ENCODE data around the gene ZNF774. TPM values are rescaled to one million over a fixed set of nuclear protein-coding genes. Genes with fewer than 3 reads are reported as not detected.

The ZNF774 gene
- total RNA-seq, 4 donors from 2014 or later, result 2.1 to 17.1 (median 5.4) TPM

DNA sequence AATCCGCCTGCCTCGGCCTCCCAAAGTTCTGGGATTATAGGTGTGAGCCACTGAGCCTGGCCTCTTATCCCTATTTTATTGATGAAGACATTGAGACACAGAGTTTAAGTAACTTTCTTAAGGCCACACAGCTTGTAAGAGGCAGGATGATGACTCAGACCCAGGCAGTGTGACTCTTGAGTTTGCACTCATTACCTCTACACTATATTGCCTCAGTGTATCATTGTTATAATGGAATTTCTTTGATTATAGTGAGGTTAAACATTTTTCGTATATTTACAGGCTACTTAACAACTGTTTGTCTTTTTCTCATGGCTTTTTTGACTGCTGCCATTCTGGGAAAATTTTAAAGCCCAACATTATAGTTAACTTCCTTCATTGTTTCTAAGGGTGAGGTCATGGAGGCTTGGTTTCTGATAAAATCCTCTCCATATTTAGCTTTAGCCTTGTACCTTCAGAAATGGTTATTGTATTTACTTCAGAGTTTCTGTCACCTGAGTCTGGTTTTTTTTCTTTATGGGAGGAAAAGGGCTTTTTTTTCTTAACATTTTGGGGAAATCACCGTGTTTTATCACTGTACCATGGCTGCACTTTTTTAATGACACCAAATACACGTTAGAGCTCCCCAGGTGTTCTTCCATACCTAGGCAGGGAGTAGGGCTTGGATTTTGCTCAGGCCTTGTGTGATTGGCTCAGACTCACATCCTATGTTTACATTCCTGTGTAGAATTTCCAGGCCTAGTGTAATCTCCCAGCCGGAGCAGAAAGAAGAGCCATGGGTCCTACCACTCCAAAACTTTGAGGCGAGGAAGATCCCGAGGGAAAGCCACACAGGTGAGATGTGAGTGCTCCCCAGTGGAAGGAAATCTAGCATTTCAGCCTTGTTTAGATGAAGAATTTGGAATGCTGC, 6.3 kb downstream of the ZNF774 start:
- Histone ChIP-seq H3K9me3 (no peaks in the 10 kb centered on the region), H3K27ac (no peak overlapping the region), H3K36me3 (peaks cover 0 to 37% of the 10 kb centered on the region in 2 donors), H3K4me3 (no peak overlapping the region), H3K27me3 (no peaks in the 10 kb centered on the region), H3K4me1 (peaks cover 12 to 14% of the 10 kb centered on the region in 2 donors)
- TF ChIP-seq POLR2A (IDR thresholded peaks at IDR 0.05), result no peak
- TF ChIP-seq, protein P1, sequence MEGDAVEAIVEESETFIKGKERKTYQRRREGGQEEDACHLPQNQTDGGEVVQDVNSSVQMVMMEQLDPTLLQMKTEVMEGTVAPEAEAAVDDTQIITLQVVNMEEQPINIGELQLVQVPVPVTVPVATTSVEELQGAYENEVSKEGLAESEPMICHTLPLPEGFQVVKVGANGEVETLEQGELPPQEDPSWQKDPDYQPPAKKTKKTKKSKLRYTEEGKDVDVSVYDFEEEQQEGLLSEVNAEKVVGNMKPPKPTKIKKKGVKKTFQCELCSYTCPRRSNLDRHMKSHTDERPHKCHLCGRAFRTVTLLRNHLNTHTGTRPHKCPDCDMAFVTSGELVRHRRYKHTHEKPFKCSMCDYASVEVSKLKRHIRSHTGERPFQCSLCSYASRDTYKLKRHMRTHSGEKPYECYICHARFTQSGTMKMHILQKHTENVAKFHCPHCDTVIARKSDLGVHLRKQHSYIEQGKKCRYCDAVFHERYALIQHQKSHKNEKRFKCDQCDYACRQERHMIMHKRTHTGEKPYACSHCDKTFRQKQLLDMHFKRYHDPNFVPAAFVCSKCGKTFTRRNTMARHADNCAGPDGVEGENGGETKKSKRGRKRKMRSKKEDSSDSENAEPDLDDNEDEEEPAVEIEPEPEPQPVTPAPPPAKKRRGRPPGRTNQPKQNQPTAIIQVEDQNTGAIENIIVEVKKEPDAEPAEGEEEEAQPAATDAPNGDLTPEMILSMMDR (IDR thresholded peaks at IDR 0.05 in 4 of 5, conservative IDR thresholded peaks at IDR 0.05 in 1 of 5), result no peak
- in situ Hi-C loops (cut with MboI; ENCODE audit: low sequenced_read_pairs in 4 of 4), result no loop called here
- intact Hi-C loops (cut with DNase I; ENCODE audit: low total_unique reads), result no loop called here
- DNase-seq (no peak), ATAC-seq (no peak)

DNA sequence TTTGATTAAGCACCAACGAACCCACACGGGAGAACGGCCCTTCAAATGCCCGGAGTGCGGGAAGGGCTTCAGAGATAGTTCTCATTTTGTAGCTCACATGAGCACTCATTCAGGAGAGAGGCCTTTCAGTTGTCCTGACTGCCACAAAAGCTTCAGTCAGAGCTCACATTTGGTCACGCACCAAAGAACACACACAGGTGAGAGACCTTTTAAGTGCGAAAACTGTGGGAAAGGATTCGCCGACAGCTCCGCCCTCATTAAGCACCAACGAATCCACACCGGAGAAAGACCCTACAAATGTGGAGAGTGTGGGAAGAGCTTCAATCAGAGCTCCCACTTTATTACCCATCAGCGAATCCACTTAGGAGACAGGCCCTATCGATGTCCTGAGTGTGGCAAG, 8.7 kb downstream of the ZNF774 start:
- intact Hi-C loops (cut with DNase I; ENCODE audit: low total_unique reads) (loop anchor here (5.0 kb wide), 2 partner anchors 62 to 102 kb away; no protein-coding TSS in a partner anchor), in situ Hi-C loops (cut with MboI; ENCODE audit: low sequenced_read_pairs in 4 of 4) (loop anchor here in 3 of 4 donors (10.0 kb wide), 1 partner anchor 114 kb away; no protein-coding TSS in a partner anchor)
- H3K9me3 ChIP-seq, result no peaks in the 10 kb centered on the region
- peaks cover 12 to 24% of the 10 kb centered on the region in 2 donors for H3K4me1 ChIP-seq
- peak overlapping the region in 3 of 4 donors; percentile 3 to 87 (median 81) for H3K27ac ChIP-seq
- peaks cover 0 to 37% of the 10 kb centered on the region in 2 donors for H3K36me3 ChIP-seq
- no peaks in the 10 kb centered on the region for H3K27me3 ChIP-seq
- DNase-seq (no peak), ATAC-seq (no peak)
- H3K4me3 ChIP-seq, result no peak overlapping the region
- TF ChIP-seq, protein P1 (IDR thresholded peaks at IDR 0.05 in 4 of 5, conservative IDR thresholded peaks at IDR 0.05 in 1 of 5), result no peak
- no peak for TF ChIP-seq POLR2A (IDR thresholded peaks at IDR 0.05)

DNA sequence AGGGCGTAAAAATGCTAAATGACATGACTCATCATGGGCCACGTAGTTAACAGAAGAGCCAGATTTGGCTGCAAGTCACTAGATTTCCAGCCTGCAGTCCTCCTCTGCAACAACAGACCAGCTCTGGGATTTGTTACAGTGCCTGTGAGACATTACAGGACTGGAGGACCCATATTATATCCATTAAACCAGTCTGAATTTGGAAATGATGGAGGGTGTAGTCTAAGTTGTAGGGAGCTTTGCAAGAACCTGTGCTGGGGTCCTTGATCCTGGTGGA, 10.8 kb downstream of the ZNF774 start:
- H3K9me3 ChIP-seq, result no peaks in the 10 kb centered on the region
- peak overlapping the region; percentile 78 to 87 (median 82) for H3K27ac ChIP-seq
- peak; percentile 63 to 69 for ATAC-seq
- TF ChIP-seq POLR2A (IDR thresholded peaks at IDR 0.05), result no peak
- TF ChIP-seq, protein P1 (IDR thresholded peaks at IDR 0.05 in 4 of 5, conservative IDR thresholded peaks at IDR 0.05 in 1 of 5), result no peak
- H3K27me3 ChIP-seq, result no peaks in the 10 kb centered on the region
- H3K36me3 ChIP-seq, result peaks cover 0 to 21% of the 10 kb centered on the region in 2 donors
- no peak overlapping the region for H3K4me3 ChIP-seq
- intact Hi-C loops (cut with DNase I; ENCODE audit: low total_unique reads) (loop anchor here (1.0 to 5.0 kb wide), 4 partner anchors 24 to 120 kb away; no protein-coding TSS in a partner anchor), in situ Hi-C loops (cut with MboI; ENCODE audit: low sequenced_read_pairs in 4 of 4) (loop anchor here in 3 of 4 donors (10.0 kb wide), 1 partner anchor 112 kb away; no protein-coding TSS in a partner anchor)
- DNase-seq, result peak in 1 of 2 donors; percentile 37
- peaks cover 16 to 24% of the 10 kb centered on the region in 2 donors for H3K4me1 ChIP-seq

DNA sequence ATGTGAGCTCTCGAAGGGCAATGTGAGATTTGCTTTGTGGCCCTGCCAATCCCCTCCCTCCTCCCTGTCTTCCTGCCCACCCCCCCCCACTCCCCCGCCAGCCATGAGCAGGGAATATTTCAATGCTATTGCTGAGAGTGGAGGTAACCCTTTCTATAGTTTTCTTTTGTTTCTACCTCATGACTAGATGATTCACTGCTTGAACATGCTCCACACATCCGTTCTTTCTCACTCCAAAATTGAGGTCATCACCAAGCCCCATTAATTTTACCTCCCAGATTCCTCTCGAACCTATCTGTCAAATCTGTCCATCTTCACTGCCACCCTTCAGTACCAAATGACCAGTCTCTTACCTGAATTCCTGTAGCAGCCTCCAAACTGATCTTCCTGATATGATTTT, 12.2 kb downstream of the ZNF774 start:
- Histone ChIP-seq H3K4me3 (no peak overlapping the region), H3K36me3 (peaks cover 0 to 18% of the 10 kb centered on the region in 2 donors), H3K27ac (peak overlapping the region in 1 of 4 donors; percentile 37), H3K9me3 (no peaks in the 10 kb centered on the region), H3K27me3 (no peaks in the 10 kb centered on the region), H3K4me1 (peaks cover 20 to 24% of the 10 kb centered on the region in 2 donors)
- DNase-seq (no peak), ATAC-seq (no peak)
- TF ChIP-seq POLR2A (IDR thresholded peaks at IDR 0.05), result no peak
- TF ChIP-seq, protein P1 (IDR thresholded peaks at IDR 0.05 in 4 of 5, conservative IDR thresholded peaks at IDR 0.05 in 1 of 5), result no peak
- intact Hi-C loops (cut with DNase I; ENCODE audit: low total_unique reads) (loop anchor here (5.0 kb wide), 2 partner anchors 58 to 98 kb away; no protein-coding TSS in a partner anchor), in situ Hi-C loops (cut with MboI; ENCODE audit: low sequenced_read_pairs in 4 of 4) (loop anchor here in 3 of 4 donors (10.0 kb wide), 1 partner anchor 111 kb away; no protein-coding TSS in a partner anchor)

Data from gastrocnemius medialis (tissue), 4 donors.